HL-60 (cell line): ENCODE results near the gene RGS10.

Source experiments
- POLR2AphosphoS5 ChIP-seq: IDR thresholded peaks from 2 replicates; pipeline ENCODE4 v1.6.1; 2012; ENCODE audit warnings: low read depth
- TF ChIP-seq, protein P1 (sequence below): IDR thresholded peaks from one replicate; pipeline ENCODE4 v1.5.1; 2011; ENCODE audit warnings: low read length, control low read depth, inconsistent platforms; ENCODE audit not compliant: insufficient read depth

DNA sequence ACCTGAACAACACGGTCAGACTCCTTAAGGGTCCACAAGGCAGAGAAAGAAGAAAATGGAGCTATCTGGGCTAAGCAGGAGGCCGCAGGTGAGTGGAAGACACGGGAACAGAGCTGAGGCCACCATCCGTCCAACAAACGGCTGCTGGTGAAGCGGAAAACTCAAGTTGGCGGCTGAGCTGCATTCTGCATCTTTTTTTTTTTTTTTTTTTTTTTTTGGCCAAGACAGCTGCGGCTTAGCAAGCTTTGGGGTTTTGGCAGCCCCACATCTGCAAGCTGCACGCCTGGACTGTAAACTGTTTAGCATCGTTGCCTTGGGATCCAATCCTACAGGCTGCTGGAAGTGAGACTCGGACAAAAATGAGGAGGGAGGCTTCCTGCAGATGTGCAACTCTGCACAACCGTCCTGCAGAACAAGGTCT, 37.4 kb downstream of the RGS10 start:
- TF ChIP-seq, protein P1, sequence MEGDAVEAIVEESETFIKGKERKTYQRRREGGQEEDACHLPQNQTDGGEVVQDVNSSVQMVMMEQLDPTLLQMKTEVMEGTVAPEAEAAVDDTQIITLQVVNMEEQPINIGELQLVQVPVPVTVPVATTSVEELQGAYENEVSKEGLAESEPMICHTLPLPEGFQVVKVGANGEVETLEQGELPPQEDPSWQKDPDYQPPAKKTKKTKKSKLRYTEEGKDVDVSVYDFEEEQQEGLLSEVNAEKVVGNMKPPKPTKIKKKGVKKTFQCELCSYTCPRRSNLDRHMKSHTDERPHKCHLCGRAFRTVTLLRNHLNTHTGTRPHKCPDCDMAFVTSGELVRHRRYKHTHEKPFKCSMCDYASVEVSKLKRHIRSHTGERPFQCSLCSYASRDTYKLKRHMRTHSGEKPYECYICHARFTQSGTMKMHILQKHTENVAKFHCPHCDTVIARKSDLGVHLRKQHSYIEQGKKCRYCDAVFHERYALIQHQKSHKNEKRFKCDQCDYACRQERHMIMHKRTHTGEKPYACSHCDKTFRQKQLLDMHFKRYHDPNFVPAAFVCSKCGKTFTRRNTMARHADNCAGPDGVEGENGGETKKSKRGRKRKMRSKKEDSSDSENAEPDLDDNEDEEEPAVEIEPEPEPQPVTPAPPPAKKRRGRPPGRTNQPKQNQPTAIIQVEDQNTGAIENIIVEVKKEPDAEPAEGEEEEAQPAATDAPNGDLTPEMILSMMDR, result no peak
- no peak for TF ChIP-seq POLR2AphosphoS5
